Keratinocyte (primary cell): Measurements from ENCODE around the gene ADAMTS2.

Experiments
- EZH2 ChIP-seq: IDR thresholded peaks from one replicate; pipeline ENCODE4 v1.6.1; 2012; ENCODE audit warnings: inconsistent platforms, mild to moderate bottlenecking, low read length, moderate library complexity
- TF ChIP-seq, protein P1 (sequence below), 3 experiments: IDR thresholded peaks in 1 of 3; conservative IDR thresholded peaks in 1 of 3; optimal IDR thresholded peaks in 1 of 3; 2 replicates in 2 of 3; 3 replicates in 1 of 3; pipeline versions ENCODE3 to v1.5.1; 2011; ENCODE audit warnings: low read length in 3 of 3, mild to moderate bottlenecking in 3 of 3, moderate library complexity in 2 of 3, control low read depth in 1 of 3, inconsistent platforms in 1 of 3; ENCODE audit not compliant: insufficient read depth in 2 of 3; ENCODE audit errors: extremely low read depth in 1 of 3

DNA sequence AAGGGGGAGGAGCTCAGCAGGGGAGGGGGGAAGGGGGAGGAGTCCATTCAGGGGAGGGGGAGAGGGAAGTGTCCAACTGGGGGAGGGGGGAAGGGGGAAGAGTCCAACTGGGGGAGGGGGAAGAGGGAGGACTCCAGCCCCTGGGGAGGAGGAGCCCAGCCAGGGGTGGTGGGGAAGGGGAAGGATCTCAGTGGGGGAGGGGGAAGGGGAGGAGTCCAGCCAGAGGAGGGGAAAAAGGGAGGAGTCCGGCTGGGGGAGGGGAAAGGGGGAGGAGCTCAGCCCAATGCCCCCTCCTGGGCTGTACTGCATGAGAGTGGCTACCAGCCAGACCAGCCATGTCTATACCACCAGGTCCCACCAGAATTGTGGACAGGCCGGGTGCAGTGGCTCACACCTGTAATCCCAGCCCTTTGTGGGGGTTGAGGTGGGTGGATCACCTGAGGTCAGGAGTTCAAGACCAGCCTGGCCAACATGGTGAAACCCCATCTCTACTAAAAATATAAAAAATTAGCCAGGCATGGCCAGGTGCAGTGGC lies 30.6 kb upstream of the ADAMTS2 start:
- TF ChIP-seq, protein P1, sequence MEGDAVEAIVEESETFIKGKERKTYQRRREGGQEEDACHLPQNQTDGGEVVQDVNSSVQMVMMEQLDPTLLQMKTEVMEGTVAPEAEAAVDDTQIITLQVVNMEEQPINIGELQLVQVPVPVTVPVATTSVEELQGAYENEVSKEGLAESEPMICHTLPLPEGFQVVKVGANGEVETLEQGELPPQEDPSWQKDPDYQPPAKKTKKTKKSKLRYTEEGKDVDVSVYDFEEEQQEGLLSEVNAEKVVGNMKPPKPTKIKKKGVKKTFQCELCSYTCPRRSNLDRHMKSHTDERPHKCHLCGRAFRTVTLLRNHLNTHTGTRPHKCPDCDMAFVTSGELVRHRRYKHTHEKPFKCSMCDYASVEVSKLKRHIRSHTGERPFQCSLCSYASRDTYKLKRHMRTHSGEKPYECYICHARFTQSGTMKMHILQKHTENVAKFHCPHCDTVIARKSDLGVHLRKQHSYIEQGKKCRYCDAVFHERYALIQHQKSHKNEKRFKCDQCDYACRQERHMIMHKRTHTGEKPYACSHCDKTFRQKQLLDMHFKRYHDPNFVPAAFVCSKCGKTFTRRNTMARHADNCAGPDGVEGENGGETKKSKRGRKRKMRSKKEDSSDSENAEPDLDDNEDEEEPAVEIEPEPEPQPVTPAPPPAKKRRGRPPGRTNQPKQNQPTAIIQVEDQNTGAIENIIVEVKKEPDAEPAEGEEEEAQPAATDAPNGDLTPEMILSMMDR (optimal IDR thresholded peaks at IDR 0.05 in 1 of 3, IDR thresholded peaks at IDR 0.05 in 1 of 3, conservative IDR thresholded peaks at IDR 0.05 in 1 of 3; ENCODE audit: extremely low read depth in 1 of 3, insufficient read depth in 2 of 3, low read length in 3 of 3) = no peak
- TF ChIP-seq EZH2 = no peak
